ENCODE measurements around the gene KRTAP5-2.

GRCh38 chr11:1547467-1548098, 50.5 kb downstream of the KRTAP5-2 start:
- TF ChIP-seq PHB2 (IDR thresholded peaks at IDR 0.05; ENCODE audit: low read depth), result no peak
- TF ChIP-seq NFYB (IDR thresholded peaks at IDR 0.05; ENCODE audit: extremely low read depth, insufficient read length), result no peak
- TF ChIP-seq TSHZ1 (CRISPR knock-in tag; IDR thresholded peaks at IDR 0.05), result no peak
- TF ChIP-seq SRSF1 (IDR thresholded peaks at IDR 0.05; ENCODE audit: low read depth, low read length), result no peak

Measured in K562 (cell line).